HG02970 (cell line): ENCODE measurements around the gene GATA2.

ENCODE experiments used
- ATAC-seq: cut with Tn5 transposase; IDR thresholded peaks from one replicate; pipeline ENCODE4 v1.9.1; 2021; ENCODE audit warnings: mild to moderate bottlenecking, moderate library complexity, moderate number of reproducible peaks; ENCODE audit not compliant: unreplicated experiment, low FRiP score

Gene GATA2

GRCh38 chr3:128492671-128493569 lies at the start of gene GATA2:
Gene GATA2 (minus strand): TSS chr3:128493201. CDS start chr3:128487031, 6,170 bp downstream.
- no peak for ATAC-seq

GRCh38 chr3:128541246-128541645 lies 48.2 kb upstream of the GATA2 start:
- ATAC-seq: no peak

- ATAC-seq: no peak
These were observed 46.4 kb upstream of the GATA2 start for GRCh38 chr3:128539376-128539775.

GRCh38 chr3:128537091-128537703 lies 44.2 kb upstream of the GATA2 start:
- no peak for ATAC-seq

- no peak for ATAC-seq
These were observed 39.3 kb upstream of the GATA2 start for GRCh38 chr3:128532012-128532983.

- no peak for ATAC-seq
These were observed 31.6 kb upstream of the GATA2 start for GRCh38 chr3:128524374-128525299.

- ATAC-seq: no peak
These were observed 30.6 kb upstream of the GATA2 start for GRCh38 chr3:128523591-128523990.

GRCh38 chr3:128521715-128522114 lies 28.7 kb upstream of the GATA2 start:
- ATAC-seq: no peak

- ATAC-seq: no peak
These were observed 25.8 kb upstream of the GATA2 start for GRCh38 chr3:128518587-128519490.

GRCh38 chr3:128517648-128518047 lies 24.6 kb upstream of the GATA2 start:
- no peak for ATAC-seq

- no peak for ATAC-seq
These were observed 23.0 kb upstream of the GATA2 start for GRCh38 chr3:128515967-128516366.

GRCh38 chr3:128508852-128509251 lies 15.9 kb upstream of the GATA2 start:
- no peak for ATAC-seq

- no peak for ATAC-seq
These were observed 13.8 kb upstream of the GATA2 start for GRCh38 chr3:128506754-128507153.

- no peak for ATAC-seq
These were observed 12.8 kb upstream of the GATA2 start for GRCh38 chr3:128505771-128506170.

- ATAC-seq: no peak
These were observed 12.1 kb upstream of the GATA2 start for GRCh38 chr3:128504963-128505730.

GRCh38 chr3:128504533-128504915 lies 11.5 kb upstream of the GATA2 start:
- ATAC-seq: no peak

GRCh38 chr3:128503751-128504532 lies 10.9 kb upstream of the GATA2 start:
- ATAC-seq: no peak
